Activated CD4-positive, alpha-beta T cell treated with anti-CD3 and anti-CD28 coated beads for 4 hours (primary cell): ENCODE results near the gene MYH7B.
A peak's percentile ranks its signal among the peaks of the same experiment; 100 is the strongest.

Experiments
- DNase-seq, 2 donors: peaks; one replicate each; pipeline ENCODE4 v3.0.0-alpha.2; 2020

Gene MYH7B

GRCh38 chr20:34955231-34956040, at the start of gene MYH7B, which contains the start of gene GSS:
MYH7B (plus strand) TSS chr20:34955868; CDS start chr20:34978006, 22,138 bp downstream.
GSS (minus strand) TSS chr20:34955806; CDS start chr20:34951852, 3,954 bp downstream.
- DNase-seq = peak; percentile 92 to 98

DNA sequence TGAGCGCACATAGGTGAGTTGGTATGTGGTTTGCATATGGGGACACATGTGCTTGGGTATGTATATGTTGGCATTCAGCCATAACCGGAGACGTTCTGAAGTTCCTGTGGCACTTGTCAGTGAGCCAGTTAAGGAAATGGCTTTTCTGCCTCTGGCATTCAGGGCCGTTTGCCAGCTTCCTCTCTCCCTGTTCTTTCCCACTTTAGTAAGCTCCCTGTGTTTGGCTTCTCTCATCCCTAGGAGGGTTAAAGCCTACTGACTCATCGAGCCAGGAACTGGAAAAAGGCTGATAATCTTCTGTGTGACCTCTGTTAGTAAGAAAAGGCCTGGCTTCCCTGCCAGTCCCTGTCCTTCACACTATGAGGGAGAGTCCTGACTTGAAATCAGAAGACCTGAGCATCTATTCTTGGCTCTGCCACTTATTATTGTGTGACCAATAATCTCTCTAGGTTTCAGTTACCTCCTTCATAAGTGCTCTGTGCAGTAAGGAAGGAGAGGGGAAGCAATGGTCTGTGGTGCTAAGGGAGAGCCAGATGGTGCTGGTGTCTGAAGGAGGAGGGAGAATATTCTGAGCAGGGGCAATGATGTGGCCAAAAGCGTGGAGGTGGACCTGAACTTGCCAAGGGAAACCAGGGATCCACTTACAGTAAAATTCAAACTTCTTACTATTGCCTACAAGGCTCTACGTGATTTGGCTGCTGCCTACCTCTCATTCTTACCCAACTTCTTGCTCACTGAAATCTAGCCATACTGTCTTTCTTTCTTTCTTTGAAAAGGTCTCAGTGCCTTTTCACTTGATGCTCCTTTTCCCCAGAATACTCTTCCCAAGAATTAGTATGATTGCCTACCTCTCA, 47.8 kb upstream of the MYH7B start:
- no peak for DNase-seq

DNA sequence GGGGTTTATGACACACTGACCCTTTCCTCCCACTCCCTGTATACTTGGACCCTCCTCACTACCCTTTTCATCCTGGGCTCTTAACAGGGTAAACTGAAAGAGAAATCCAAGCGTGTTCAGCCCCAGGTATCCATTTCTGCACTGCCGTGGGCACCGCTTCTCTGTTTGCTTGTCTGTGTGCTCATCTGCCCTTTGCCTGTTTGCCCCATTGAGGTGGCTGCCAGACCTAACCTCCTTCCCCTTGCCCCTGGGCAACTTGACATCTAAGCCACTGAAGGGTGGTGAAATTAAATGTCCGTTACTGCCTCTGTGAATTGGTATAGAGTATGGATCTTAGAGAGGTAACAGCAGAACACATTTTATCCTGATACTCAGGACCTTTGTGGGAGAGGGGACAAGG, 40.5 kb upstream of the MYH7B start:
- DNase-seq = no peak

DNA sequence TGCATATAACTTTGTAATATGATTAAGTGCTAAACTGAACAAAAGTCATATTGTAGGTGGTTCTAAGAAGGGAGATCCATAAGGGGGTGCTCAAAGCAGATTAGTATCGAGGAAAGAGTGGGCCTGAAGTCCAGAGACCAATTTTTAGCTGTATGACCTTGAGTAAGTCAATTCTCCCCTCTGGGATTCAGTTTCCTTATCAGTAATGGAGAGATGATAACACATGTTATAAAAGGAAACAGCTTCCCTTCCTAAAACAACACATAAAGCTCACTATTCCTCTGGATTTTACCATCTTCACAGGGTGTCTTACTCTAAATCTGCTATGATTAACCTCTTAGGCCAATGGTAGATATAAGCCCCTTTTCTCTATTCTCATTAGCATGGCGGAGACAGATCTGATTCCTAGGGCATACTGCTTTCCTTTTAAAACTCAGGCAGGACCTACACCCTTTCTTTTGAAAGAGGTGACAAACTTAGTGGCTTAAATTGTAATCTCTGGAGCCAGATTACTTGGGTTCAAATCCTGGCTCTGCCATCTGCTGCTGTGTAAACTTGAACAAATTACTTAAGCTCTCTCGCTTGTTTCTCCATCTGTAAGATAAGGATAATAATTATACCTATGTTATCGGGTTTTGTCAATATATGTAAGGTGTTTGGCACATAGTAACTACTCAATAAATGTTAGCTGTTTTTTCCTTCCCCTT, 39.8 kb upstream of the MYH7B start:
- no peak for DNase-seq

DNA sequence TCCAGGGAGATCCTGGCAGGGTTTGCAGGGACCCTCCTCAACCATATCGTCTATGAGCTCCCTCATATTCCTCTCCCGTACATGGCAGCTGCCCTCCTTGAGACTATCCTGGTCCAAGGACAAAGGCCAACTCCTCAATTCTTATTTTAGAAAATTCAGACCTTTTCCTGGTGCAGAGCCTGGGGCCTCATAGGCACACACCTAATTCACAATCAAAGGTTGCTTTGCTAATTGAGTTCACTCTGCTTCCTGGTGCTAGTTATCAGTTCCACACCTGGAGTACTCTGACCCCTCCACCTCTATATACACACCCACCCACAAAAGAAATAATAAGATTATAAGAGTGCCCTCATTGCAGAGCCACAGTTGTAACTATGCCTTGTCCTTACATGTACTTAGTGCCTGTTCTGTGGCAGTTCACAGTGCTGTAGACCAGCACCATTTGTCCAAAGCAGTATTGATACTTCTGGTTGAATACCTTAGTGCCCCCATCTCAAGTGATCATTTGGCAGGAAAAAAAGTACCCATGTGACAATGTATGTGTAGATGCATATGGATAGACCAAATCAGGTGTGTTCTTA, 38.8 kb upstream of the MYH7B start:
- DNase-seq = no peak

DNA sequence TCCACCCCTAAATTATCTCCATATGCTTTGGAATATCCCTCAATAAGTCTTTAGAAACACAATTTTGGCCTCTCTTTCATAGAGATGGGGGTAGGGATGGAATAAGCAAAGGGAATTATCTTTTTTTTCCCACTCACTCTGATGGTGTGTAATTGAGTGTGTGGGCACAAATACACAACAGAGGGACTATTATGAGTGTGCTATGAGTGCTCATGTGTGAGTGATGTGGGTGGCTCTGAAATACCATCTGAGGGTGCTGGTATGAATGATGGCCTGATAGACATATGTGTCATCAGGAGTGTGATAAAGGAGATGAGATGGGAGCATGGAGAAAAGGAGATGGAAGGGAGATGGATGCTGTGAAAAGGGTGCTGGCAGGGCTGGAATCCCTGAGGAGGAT, 35.6 kb upstream of the MYH7B start:
- DNase-seq = no peak

DNA sequence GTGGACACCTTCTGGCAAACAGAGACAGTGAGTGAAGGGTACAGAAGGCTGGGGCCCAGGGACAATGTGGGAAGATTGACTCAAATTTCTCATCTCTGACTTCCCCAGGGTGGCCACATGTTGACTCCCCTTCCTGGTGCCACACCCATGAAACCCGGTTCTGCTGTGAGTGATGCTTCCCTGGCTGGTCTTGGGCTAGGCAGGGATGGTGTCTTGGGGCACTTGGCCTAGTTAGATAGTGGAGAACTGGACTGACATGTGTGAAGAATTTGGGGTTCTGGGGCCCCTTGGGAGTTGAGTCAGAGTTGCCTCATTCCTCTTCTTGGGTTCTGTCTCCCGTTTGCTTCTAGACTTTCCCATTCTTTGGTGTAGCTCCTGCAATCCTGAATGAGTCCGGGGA, 34.2 kb upstream of the MYH7B start:
- DNase-seq = no peak

DNA sequence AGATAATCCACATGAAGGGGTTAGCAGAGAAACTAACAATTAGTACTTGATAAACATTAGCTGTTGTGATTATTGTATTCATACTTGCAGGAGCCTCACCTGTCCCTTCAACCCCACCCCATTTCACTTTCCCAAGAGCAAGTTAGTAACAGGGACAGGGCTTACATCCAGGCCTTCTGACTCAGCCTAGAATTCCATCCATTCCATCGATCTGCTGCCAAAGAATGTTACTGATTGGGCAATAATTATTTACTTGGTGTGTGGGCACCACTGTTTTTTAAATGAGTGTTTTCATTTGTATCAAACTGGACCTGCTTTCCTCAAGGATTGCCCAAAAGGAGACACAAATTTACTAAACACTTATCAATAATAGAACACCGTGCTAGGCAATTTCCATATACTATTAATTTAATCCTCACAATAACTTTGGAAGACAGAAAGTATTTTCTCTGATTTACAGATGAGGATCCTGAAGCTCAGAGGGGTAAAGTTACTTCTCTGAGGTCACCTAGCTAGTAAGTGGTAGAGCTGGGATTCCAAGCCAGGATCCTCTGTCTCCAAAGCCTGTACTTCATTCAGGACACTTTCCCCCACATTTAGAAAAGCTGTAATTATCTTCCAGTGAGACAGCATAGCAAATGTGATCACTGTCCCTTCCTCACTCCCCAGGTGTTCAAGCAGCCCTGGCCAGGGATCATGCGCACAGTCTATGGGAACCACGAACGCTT, 32.9 kb upstream of the MYH7B start:
- no peak for DNase-seq

GRCh38 chr20:34923414-34923813, 32.3 kb upstream of the MYH7B start:
- no peak for DNase-seq

GRCh38 chr20:34925341-34925740, 30.3 kb upstream of the MYH7B start:
- DNase-seq = no peak

DNA sequence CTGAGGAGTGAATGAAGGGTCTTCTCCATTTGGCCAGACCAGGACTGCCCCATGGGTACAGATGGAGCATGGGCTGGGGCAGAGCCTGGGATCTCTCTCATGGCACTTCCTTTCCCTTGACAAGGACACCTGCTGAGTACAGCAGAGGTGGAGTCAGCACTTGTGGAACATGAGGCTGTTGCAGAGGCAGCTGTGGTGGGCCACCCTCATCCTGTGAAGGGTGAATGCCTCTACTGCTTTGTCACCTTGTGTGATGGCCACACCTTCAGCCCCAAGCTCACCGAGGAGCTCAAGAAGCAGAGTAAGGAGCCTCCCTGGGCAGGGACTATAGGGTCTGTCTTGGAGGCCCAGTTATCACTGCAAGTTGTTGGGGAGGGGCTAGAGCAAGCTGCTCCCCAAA, 29.7 kb upstream of the MYH7B start:
- DNase-seq = no peak

- DNase-seq = no peak
Measured at GRCh38 chr20:34926581-34926980, 29.1 kb upstream of the MYH7B start.

GRCh38 chr20:34927736-34928135, 27.9 kb upstream of the MYH7B start:
- no peak for DNase-seq

GRCh38 chr20:34928411-34928810, 27.3 kb upstream of the MYH7B start:
- no peak for DNase-seq

DNA sequence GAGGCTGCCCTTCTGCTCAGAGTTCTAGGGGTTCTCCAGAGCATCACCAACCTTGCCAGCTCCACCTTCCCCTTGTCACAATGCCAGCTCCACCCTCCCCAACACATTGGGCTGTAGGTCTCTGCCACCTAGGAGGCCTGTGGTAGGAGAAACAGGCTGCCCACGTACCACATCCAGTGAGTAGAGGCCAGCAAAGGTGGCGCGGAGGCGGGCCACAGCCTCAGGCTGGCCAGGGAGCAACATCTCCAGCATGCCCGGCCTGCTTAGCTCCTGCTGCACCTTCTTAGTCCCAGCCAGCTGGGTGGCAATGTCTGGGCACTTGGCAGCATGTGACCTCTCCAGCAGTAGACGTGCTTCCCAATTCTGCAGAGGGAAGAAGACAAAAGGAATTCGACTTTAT, 23.9 kb upstream of the MYH7B start:
- DNase-seq = no peak

GRCh38 chr20:34938466-34939163, 17.1 kb upstream of the MYH7B start:
- no peak for DNase-seq

DNA sequence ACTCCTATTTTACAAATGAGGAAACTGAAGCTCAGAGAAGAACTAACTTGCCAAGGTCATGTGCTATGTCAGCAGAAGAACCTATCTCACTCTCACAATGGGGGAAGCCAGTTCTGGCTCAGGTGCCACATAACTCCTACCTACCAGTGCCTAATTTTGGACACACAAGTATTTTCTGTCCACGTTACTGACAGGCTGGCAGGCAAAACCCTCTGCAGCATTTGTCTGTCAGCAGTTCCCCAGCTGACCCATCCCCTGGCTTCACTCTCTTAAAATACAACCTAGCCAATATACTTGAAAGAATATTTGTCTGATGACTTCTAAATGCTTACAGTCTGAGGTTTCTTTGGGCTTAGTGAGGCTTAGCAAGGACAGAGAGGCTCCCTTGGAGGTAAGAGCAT, 15.6 kb upstream of the MYH7B start:
- DNase-seq = no peak

GRCh38 chr20:34941226-34941625, 14.4 kb upstream of the MYH7B start:
- DNase-seq = no peak

- DNase-seq = no peak
Measured at GRCh38 chr20:34942301-34942700, 13.4 kb upstream of the MYH7B start.

DNA sequence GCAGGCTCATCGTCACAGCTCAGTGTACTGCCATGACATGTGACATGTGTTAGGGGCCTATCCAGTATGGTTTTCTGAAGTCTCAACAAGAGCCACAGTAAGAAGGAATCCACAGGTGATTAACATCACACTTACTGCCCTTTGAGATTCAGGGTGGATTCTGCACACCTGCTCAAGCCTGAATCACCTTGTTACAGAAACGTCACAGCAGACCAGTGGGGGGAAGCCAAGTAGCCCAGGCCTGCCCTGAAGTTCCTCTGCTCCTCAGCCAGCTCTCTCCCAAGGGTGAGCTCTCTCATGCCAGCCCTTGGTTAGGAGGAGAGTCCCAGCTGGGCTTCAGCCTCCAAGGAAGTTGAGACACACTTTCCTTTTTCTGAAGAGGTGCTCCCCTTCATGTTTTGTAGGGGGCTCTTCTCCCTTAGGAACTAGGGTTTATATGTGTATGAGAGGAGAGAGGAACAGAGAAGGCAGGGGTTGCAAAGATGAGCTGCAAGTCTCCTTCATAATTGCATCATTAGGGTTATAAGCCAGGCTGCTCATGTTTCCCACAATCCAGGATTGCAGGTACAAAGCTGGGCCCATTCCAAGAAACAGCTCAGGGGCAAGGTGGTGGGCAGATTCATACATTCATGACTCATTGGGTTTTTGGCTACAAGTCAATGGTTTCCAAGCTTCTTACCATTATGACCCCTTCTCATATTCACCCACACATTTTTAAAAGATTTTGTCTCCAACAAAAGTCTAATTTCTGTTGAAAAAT, 11.7 kb upstream of the MYH7B start:
- no peak for DNase-seq
